HEK293 (cell line): ENCODE data around the gene TCF7L1.

ENCODE experiments used
- CTCF ChIA-PET: fragments of 350-600 bp; formaldehyde crosslinking; extraction: SDS; loops from one replicate; lab custom pipeline; 2021; ENCODE audit warnings: antibody characterized with exemption; lab: Yijun Ruan, JAX
- POLR2A ChIA-PET: fragments of 300-600 bp; formaldehyde crosslinking; extraction: SDS; loops from one replicate; lab custom pipeline; 2020; ENCODE audit warnings: antibody characterized with exemption, inconsistent platforms; lab: Yijun Ruan, JAX
- H3K27ac ChIP-seq: fragments of 200-500 bp; sonication (Bioruptor generic); 2 replicates; pipeline ENCODE4 v1.5.1; 2014; ENCODE audit warnings: low read depth, low read length, control low read depth, inconsistent platforms; ENCODE audit errors: extremely low read depth
- H3K36me3 ChIP-seq, 2 experiments: fragments of 200-500 bp in 1 of 2; sonication (Bioruptor generic) in 1 of 2; 1 replicate in 1 of 2; 2 replicates in 1 of 2; pipeline ENCODE4 v1.5.1; 2014 to 2017; ENCODE audit warnings: inconsistent platforms in 2 of 2, low read length in 2 of 2; ENCODE audit not compliant: control insufficient read depth in 2 of 2, insufficient read depth in 1 of 2
- H3K4me1 ChIP-seq: fragments of 200-500 bp; sonication (Bioruptor generic); 2 replicates; pipeline ENCODE4 v1.5.1; 2014; ENCODE audit warnings: mild to moderate bottlenecking, low read length, inconsistent platforms; ENCODE audit not compliant: control insufficient read depth, insufficient read depth
- H3K4me3 ChIP-seq: 2 replicates; pipeline ENCODE4 v1.5.1; 2011; ENCODE audit warnings: low read depth, mild to moderate bottlenecking, control low read depth, low read length, moderate library complexity
- H3K9me3 ChIP-seq: fragments of 200-500 bp; sonication (Bioruptor generic); 2 replicates; pipeline ENCODE4 v1.5.1; 2014; ENCODE audit warnings: low read depth, low read length, inconsistent platforms; ENCODE audit not compliant: control insufficient read depth, insufficient read depth
- BCL11B ChIP-seq: fragments of 450-650 bp; formaldehyde crosslinking; IDR thresholded peaks from 2 replicates; pipeline ENCODE4 v1.5.1; 2016; ENCODE audit warnings: low read depth, missing biosample characterization, missing genetic modification characterization
- GLIS1 ChIP-seq: fragments of 450-650 bp; formaldehyde crosslinking; IDR thresholded peaks from 2 replicates; pipeline ENCODE4 v1.5.1; 2016; ENCODE audit warnings: missing biosample characterization, missing genetic modification characterization
- HOXD13 ChIP-seq: sonication (generic); formaldehyde crosslinking; IDR thresholded peaks from 2 replicates; pipeline ENCODE4 v1.8.0; 2022; ENCODE audit warnings: missing genetic modification reagents, borderline replicate concordance
- KLF1 ChIP-seq: fragments of 450-650 bp; formaldehyde crosslinking; IDR thresholded peaks from 2 replicates; pipeline ENCODE4 v1.5.1; 2016; ENCODE audit warnings: missing biosample characterization, missing genetic modification characterization
- PRDM2 ChIP-seq: fragments of 450-650 bp; formaldehyde crosslinking; IDR thresholded peaks from 2 replicates; pipeline ENCODE4 v1.5.1; 2016; ENCODE audit warnings: missing biosample characterization, missing genetic modification characterization, borderline replicate concordance
- YY1 ChIP-seq: fragments of 450-650 bp; formaldehyde crosslinking; IDR thresholded peaks from 2 replicates; pipeline ENCODE4 v1.5.1; 2018; ENCODE audit warnings: missing biosample characterization, missing genetic modification characterization
- ZBTB6 ChIP-seq: fragments of 450-650 bp; formaldehyde crosslinking; IDR thresholded peaks from 2 replicates; pipeline ENCODE4 v1.5.1; 2017; ENCODE audit warnings: missing biosample characterization, missing genetic modification characterization
- ZNF146 ChIP-seq: fragments of 450-650 bp; formaldehyde crosslinking; IDR thresholded peaks from 2 replicates; pipeline ENCODE4 v1.5.1; 2016; ENCODE audit warnings: missing biosample characterization, missing genetic modification characterization
- ZNF175 ChIP-seq: fragments of 450-650 bp; formaldehyde crosslinking; IDR thresholded peaks from 2 replicates; pipeline ENCODE4 v1.5.1; 2016; ENCODE audit warnings: missing biosample characterization, missing genetic modification characterization
- ZNF202 ChIP-seq: fragments of 450-650 bp; formaldehyde crosslinking; IDR thresholded peaks from 2 replicates; pipeline ENCODE4 v1.5.1; 2016; ENCODE audit warnings: missing biosample characterization, missing genetic modification characterization, borderline replicate concordance
- ZNF239 ChIP-seq: fragments of 450-650 bp; formaldehyde crosslinking; IDR thresholded peaks from 2 replicates; pipeline ENCODE4 v1.5.1; 2016; ENCODE audit warnings: missing biosample characterization, missing genetic modification characterization
- ZNF311 ChIP-seq: fragments of 450-650 bp; formaldehyde crosslinking; IDR thresholded peaks from 2 replicates; pipeline ENCODE4 v1.5.1; 2017; ENCODE audit warnings: missing biosample characterization, missing genetic modification characterization, borderline replicate concordance
- ZNF555 ChIP-seq: fragments of 450-650 bp; formaldehyde crosslinking; conservative IDR thresholded peaks from 2 replicates; pipeline ENCODE4 v1.5.1; 2017; ENCODE audit warnings: missing biosample characterization, mild to moderate bottlenecking, missing genetic modification characterization, inconsistent platforms
- ZNF791 ChIP-seq: fragments of 450-650 bp; formaldehyde crosslinking; IDR thresholded peaks from 2 replicates; pipeline ENCODE4 v1.5.1; 2016; ENCODE audit warnings: missing biosample characterization, missing genetic modification characterization
- TF ChIP-seq, protein P1 (sequence below): fragments of 450-650 bp; formaldehyde crosslinking; IDR thresholded peaks from 2 replicates; pipeline ENCODE4 v1.5.1; 2016; ENCODE audit warnings: missing biosample characterization, missing genetic modification characterization
- TF ChIP-seq, protein P2 (sequence below): fragments of 450-650 bp; formaldehyde crosslinking; conservative IDR thresholded peaks from 2 replicates; pipeline ENCODE4 v1.5.1; 2016; ENCODE audit warnings: low read depth, missing biosample characterization, missing genetic modification characterization
- TF ChIP-seq, protein P3 (sequence below): fragments of 450-650 bp; formaldehyde crosslinking; IDR thresholded peaks from 2 replicates; pipeline ENCODE4 v1.5.1; 2016; ENCODE audit warnings: missing biosample characterization, missing genetic modification characterization
- TF ChIP-seq, protein P4 (sequence below): IDR thresholded peaks from 2 replicates; pipeline ENCODE4 v1.6.1; 2011; ENCODE audit warnings: mild to moderate bottlenecking, low read depth, low read length, borderline replicate concordance
- TF ChIP-seq, protein P5 (sequence below): fragments of 450-650 bp; formaldehyde crosslinking; IDR thresholded peaks from 2 replicates; pipeline ENCODE4 v1.5.1; 2016; ENCODE audit warnings: missing biosample characterization, missing genetic modification characterization

The TCF7L1 gene

GRCh38 chr2:85240055-85240454 is 106.9 kb downstream of the TCF7L1 start (continued):
- no peak for TF ChIP-seq PRDM2 (tag by site-specific recombination)
- TF ChIP-seq, protein P1, sequence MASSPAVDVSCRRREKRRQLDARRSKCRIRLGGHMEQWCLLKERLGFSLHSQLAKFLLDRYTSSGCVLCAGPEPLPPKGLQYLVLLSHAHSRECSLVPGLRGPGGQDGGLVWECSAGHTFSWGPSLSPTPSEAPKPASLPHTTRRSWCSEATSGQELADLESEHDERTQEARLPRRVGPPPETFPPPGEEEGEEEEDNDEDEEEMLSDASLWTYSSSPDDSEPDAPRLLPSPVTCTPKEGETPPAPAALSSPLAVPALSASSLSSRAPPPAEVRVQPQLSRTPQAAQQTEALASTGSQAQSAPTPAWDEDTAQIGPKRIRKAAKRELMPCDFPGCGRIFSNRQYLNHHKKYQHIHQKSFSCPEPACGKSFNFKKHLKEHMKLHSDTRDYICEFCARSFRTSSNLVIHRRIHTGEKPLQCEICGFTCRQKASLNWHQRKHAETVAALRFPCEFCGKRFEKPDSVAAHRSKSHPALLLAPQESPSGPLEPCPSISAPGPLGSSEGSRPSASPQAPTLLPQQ (tag by site-specific recombination): no peak
- no peak for TF ChIP-seq ZNF175
- TF ChIP-seq, protein P2, sequence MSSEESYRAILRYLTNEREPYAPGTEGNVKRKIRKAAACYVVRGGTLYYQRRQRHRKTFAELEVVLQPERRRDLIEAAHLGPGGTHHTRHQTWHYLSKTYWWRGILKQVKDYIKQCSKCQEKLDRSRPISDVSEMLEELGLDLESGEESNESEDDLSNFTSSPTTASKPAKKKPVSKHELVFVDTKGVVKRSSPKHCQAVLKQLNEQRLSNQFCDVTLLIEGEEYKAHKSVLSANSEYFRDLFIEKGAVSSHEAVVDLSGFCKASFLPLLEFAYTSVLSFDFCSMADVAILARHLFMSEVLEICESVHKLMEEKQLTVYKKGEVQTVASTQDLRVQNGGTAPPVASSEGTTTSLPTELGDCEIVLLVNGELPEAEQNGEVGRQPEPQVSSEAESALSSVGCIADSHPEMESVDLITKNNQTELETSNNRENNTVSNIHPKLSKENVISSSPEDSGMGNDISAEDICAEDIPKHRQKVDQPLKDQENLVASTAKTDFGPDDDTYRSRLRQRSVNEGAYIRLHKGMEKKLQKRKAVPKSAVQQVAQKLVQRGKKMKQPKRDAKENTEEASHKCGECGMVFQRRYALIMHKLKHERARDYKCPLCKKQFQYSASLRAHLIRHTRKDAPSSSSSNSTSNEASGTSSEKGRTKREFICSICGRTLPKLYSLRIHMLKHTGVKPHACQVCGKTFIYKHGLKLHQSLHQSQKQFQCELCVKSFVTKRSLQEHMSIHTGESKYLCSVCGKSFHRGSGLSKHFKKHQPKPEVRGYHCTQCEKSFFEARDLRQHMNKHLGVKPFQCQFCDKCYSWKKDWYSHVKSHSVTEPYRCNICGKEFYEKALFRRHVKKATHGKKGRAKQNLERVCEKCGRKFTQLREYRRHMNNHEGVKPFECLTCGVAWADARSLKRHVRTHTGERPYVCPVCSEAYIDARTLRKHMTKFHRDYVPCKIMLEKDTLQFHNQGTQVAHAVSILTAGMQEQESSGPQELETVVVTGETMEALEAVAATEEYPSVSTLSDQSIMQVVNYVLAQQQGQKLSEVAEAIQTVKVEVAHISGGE: no peak
- no peak for TF ChIP-seq ZNF239 (tag by site-specific recombination)
- no peak for TF ChIP-seq ZNF555 (tag by site-specific recombination)
- TF ChIP-seq ZBTB6 (tag by site-specific recombination): no peak
- no peak for TF ChIP-seq HOXD13 (CRISPR knock-in tag)
- TF ChIP-seq, protein P3, sequence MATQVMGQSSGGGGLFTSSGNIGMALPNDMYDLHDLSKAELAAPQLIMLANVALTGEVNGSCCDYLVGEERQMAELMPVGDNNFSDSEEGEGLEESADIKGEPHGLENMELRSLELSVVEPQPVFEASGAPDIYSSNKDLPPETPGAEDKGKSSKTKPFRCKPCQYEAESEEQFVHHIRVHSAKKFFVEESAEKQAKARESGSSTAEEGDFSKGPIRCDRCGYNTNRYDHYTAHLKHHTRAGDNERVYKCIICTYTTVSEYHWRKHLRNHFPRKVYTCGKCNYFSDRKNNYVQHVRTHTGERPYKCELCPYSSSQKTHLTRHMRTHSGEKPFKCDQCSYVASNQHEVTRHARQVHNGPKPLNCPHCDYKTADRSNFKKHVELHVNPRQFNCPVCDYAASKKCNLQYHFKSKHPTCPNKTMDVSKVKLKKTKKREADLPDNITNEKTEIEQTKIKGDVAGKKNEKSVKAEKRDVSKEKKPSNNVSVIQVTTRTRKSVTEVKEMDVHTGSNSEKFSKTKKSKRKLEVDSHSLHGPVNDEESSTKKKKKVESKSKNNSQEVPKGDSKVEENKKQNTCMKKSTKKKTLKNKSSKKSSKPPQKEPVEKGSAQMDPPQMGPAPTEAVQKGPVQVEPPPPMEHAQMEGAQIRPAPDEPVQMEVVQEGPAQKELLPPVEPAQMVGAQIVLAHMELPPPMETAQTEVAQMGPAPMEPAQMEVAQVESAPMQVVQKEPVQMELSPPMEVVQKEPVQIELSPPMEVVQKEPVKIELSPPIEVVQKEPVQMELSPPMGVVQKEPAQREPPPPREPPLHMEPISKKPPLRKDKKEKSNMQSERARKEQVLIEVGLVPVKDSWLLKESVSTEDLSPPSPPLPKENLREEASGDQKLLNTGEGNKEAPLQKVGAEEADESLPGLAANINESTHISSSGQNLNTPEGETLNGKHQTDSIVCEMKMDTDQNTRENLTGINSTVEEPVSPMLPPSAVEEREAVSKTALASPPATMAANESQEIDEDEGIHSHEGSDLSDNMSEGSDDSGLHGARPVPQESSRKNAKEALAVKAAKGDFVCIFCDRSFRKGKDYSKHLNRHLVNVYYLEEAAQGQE (tag by site-specific recombination): no peak

GRCh38 chr2:85242321-85242720 is 109.1 kb downstream of the TCF7L1 start:
- no peak overlapping the region for H3K27ac ChIP-seq
- ChIA-PET POLR2A (no interaction called here), CTCF (no interaction called here)
- no peaks in the 10 kb centered on the region for H3K36me3 ChIP-seq
- no peak overlapping the region for H3K4me3 ChIP-seq
- H3K9me3 ChIP-seq: no peaks in the 10 kb centered on the region
- no peaks in the 10 kb centered on the region for H3K4me1 ChIP-seq
- TF ChIP-seq KLF1 (tag by site-specific recombination) (no peak), ZNF791 (tag by site-specific recombination) (no peak), ZNF202 (tag by site-specific recombination) (no peak), ZNF146 (tag by site-specific recombination) (no peak), BCL11B (tag by site-specific recombination) (no peak), YY1 (tag by site-specific recombination) (no peak), GLIS1 (tag by site-specific recombination) (no peak), ZNF311 (tag by site-specific recombination) (no peak)
- TF ChIP-seq, protein P4, sequence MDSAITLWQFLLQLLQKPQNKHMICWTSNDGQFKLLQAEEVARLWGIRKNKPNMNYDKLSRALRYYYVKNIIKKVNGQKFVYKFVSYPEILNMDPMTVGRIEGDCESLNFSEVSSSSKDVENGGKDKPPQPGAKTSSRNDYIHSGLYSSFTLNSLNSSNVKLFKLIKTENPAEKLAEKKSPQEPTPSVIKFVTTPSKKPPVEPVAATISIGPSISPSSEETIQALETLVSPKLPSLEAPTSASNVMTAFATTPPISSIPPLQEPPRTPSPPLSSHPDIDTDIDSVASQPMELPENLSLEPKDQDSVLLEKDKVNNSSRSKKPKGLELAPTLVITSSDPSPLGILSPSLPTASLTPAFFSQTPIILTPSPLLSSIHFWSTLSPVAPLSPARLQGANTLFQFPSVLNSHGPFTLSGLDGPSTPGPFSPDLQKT: no peak
- TF ChIP-seq, protein P5, sequence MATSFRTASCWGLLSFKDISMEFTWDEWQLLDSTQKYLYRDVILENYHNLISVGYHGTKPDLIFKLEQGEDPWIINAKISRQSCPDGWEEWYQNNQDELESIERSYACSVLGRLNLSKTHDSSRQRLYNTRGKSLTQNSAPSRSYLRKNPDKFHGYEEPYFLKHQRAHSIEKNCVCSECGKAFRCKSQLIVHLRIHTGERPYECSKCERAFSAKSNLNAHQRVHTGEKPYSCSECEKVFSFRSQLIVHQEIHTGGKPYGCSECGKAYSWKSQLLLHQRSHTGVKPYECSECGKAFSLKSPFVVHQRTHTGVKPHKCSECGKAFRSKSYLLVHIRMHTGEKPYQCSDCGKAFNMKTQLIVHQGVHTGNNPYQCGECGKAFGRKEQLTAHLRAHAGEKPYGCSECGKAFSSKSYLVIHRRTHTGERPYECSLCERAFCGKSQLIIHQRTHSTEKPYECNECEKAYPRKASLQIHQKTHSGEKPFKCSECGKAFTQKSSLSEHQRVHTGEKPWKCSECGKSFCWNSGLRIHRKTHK (tag by site-specific recombination): no peak
